Immature natural killer cell (primary cell): Measurements from ENCODE around the gene TCP11L1. TPM values are rescaled to one million over a fixed set of nuclear protein-coding genes. Genes with fewer than 3 reads are reported as not detected.
"Not testable (repeated sequence)": the region's sequence is repeated elsewhere in the genome, so short reads cannot be mapped to it uniquely, and the experiment has no call there.

ENCODE experiments used
- DNase-seq, 3 donors: peaks; one replicate each; pipeline ENCODE4 v3.0.0; 2022; ENCODE audit warnings: mixed read lengths in 1 of 3
- H3K27ac Mint-ChIP-seq, 6 donors: one replicate each; pipeline ENCODE4 v1.8.0; 2020; ENCODE audit warnings: mixed read lengths in 6 of 6, mild to moderate bottlenecking in 5 of 6, inconsistent platforms in 4 of 6, moderate library complexity in 3 of 6
- H3K27me3 Mint-ChIP-seq, 3 donors: one replicate each; pipeline ENCODE4 v1.8.0; 2020 to 2021; ENCODE audit warnings: low read depth in 3 of 3, mild to moderate bottlenecking in 3 of 3, mixed read lengths in 3 of 3, moderate library complexity in 3 of 3, inconsistent platforms in 1 of 3
- H3K36me3 Mint-ChIP-seq, 3 donors: one replicate each; pipeline ENCODE4 v1.8.0; 2020; ENCODE audit warnings: mixed read lengths in 3 of 3, inconsistent platforms in 2 of 3, mild to moderate bottlenecking in 2 of 3
- H3K4me1 Mint-ChIP-seq, 2 donors: one replicate each; pipeline ENCODE4 v1.8.0; 2020; ENCODE audit warnings: inconsistent platforms in 2 of 2, mild to moderate bottlenecking in 2 of 2, mixed read lengths in 2 of 2, moderate library complexity in 1 of 2
- H3K4me3 Mint-ChIP-seq, 5 donors: one replicate each; pipeline ENCODE4 v1.8.0; 2020; ENCODE audit warnings: mild to moderate bottlenecking in 5 of 5, mixed read lengths in 5 of 5, inconsistent platforms in 3 of 5, moderate library complexity in 3 of 5
- H3K9me3 Mint-ChIP-seq, 6 donors: one replicate each; pipeline ENCODE4 v1.8.0; 2020; ENCODE audit warnings: mild to moderate bottlenecking in 6 of 6, mixed read lengths in 6 of 6, inconsistent platforms in 4 of 6, moderate library complexity in 3 of 6
- polyA plus RNA-seq, 3 donors: library from polyadenylated mRNA; unstranded; fragments of 300-500 nt; fragmentation: Illumina TruSeq; gene quantifications; one replicate each; pipeline ENCODE4 v1.2.3, GENCODE V29; 2021

TCP11L1 gene
- polyA plus RNA-seq, 3 donors from 2014 or later, result 3.6 to 9.9 (median 6.7) TPM

DNA sequence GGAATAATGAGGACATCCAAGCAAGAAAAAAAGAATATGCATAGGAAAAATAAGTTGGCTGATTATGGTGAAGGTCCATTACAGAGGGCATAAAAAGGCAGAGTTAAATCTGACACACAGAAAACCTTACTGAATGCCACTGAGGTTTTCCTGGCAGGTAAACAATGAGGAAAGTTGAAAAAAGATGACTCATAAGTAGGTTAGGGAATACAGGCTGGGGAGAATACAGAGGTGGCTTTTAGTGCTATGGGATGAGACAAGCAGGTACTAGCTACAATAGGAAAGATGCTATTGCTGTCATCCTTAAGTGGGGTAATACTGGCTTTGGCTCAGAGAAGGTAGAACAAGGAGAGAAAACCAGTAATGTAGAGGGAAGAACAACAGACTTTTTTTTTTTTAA lies 77.2 kb downstream of the TCP11L1 start:
- H3K36me3 Mint-ChIP-seq, result peaks cover 0 to 4% (median 0%) of the 10 kb centered on the region in 3 donors
- no peak overlapping the region for H3K4me3 Mint-ChIP-seq
- H3K27me3 Mint-ChIP-seq, result no peaks in the 10 kb centered on the region
- no peak for DNase-seq
- no peaks in the 10 kb centered on the region for H3K9me3 Mint-ChIP-seq
- no peak overlapping the region for H3K27ac Mint-ChIP-seq
- H3K4me1 Mint-ChIP-seq, result no peaks in the 10 kb centered on the region

DNA sequence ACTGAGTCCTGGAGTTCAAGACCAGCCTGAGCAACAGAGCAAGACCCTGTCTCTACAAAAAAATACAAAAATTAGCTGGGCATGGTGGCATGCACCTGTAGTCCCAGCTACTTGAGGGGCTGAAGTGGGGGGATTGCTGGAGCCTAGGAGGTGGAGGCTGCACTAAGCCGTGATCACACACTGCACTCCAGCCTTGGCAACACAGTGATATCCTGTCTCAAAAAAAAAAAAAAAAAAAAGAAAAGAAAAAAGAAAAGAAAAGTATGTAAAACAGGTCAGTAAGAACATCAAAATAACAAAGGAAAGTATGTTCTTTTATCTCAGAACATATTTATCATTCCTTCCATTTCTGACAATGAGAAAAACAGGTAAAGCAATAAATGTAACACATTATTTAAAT lies 83.3 kb downstream of the TCP11L1 start:
- H3K27ac Mint-ChIP-seq, H3K4me1 Mint-ChIP-seq, H3K9me3 Mint-ChIP-seq, H3K4me3 Mint-ChIP-seq, H3K36me3 Mint-ChIP-seq, H3K27me3 Mint-ChIP-seq, DNase-seq: not testable (repeated sequence)

Other genes with a start within 250 kb of the TCP11L1 start
- not detected for gene CCDC73, start 244.9 kb upstream of the TCP11L1 start, polyA plus RNA-seq
- not detected for gene PRRG4, start 209.6 kb upstream of the TCP11L1 start, polyA plus RNA-seq
- gene QSER1, start 146.8 kb upstream of the TCP11L1 start, polyA plus RNA-seq, result 1 to 10 TPM in 1 of 3 donors, under 1 TPM in 1, not detected in 1; 0.89 to 1.3 TPM
- gene DEPDC7, start 23.7 kb upstream of the TCP11L1 start, polyA plus RNA-seq, result 1 to 10 TPM in 2 of 3 donors, under 1 TPM in 1; 0.65 to 1.3 (median 1.3) TPM
- gene CSTF3, start 121.9 kb downstream of the TCP11L1 start, polyA plus RNA-seq, result 10 to 100 TPM in 1 of 3 donors, 1 to 10 TPM in 2; 9.2 to 10.3 (median 9.6) TPM
- gene HIPK3, start 217.8 kb downstream of the TCP11L1 start, polyA plus RNA-seq, result 10 to 100 TPM; 24.3 to 34.6 (median 32.2) TPM